Measurements from ENCODE around the gene SRGAP1.
"Not testable (repeated sequence)": the region's sequence is repeated elsewhere in the genome, so short reads cannot be mapped to it uniquely, and the experiment has no call there.

Gene SRGAP1

DNA sequence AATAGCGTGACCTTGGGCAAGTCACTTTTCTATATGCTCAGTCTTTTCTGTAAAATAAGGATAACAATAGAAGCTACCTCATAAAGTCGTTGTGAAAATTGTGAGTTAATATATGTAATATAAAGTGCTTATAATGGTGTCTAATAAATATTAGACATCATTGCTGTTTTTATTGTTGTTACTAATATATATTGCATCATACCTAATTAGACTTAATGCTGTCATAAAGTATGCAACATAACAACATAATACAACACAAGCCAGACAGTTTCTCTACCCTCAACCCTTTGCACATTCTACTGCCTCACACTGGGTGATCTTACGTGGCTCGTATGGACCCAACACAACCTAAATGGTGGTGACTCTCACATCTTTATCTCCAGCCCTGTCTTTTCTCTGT lies 240.7 kb downstream of the SRGAP1 start:
- DNase-seq (ENCODE audit: low read depth in 2 of 2), result no peak

DNA sequence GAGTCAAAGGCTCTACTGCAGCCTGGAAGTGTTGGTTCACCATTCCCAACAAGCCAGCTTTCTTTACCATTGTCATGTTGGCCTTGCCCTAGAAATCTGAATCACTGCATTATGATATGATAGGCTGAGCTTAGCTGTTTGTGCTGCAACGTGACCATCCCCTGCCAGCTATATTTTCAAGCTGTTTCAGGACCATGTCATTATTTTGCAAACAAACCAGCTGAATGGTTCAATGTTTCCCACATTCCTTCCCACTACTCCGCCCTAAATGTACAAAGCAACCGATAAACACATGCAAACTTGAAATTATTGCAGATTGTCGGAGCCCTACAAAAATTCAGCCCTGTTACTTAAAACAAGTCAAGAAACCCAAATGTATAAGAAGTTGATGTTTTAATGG lies 241.5 kb downstream of the SRGAP1 start:
- no peak for DNase-seq (ENCODE audit: low read depth in 2 of 2)

DNA sequence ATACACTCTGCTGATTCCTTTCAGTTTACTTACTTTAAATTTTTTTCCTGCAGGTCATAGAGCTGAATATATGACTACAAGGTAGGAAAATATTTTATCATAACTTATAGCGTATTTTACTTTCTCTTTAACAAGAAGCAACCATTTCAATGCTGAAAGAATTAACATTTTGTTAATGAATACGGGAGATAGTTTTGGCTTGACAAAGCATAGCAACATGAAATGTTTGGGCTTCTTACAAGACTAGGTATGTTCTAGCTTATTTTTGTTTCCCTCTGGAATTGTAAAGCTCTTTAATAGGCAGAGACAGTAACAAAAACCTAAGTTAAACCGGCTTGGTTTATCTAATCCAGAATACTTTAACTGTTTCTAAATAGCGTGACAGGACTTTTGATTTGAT lies 242.4 kb downstream of the SRGAP1 start:
- no peak for DNase-seq (ENCODE audit: low read depth in 2 of 2)

DNA sequence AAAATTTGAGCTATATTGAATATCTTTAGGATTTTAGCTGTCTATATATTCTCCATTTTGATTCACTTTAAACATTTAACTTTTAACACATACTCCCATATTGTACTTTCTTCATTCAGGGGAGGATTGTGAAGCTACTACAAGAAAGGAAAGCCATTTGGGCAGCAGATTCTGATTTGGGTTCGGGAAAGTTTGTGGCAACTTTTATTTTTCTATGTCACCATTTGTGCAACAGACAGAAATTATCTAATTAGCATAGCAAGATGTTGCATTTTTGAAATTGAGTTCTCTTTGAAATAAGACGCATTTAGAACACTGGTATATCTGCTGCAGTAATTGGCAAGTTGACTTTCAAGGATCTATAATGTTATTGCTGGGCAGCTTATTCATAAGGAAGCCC lies 243.3 kb downstream of the SRGAP1 start:
- no peak for DNase-seq (ENCODE audit: low read depth in 2 of 2)

DNA sequence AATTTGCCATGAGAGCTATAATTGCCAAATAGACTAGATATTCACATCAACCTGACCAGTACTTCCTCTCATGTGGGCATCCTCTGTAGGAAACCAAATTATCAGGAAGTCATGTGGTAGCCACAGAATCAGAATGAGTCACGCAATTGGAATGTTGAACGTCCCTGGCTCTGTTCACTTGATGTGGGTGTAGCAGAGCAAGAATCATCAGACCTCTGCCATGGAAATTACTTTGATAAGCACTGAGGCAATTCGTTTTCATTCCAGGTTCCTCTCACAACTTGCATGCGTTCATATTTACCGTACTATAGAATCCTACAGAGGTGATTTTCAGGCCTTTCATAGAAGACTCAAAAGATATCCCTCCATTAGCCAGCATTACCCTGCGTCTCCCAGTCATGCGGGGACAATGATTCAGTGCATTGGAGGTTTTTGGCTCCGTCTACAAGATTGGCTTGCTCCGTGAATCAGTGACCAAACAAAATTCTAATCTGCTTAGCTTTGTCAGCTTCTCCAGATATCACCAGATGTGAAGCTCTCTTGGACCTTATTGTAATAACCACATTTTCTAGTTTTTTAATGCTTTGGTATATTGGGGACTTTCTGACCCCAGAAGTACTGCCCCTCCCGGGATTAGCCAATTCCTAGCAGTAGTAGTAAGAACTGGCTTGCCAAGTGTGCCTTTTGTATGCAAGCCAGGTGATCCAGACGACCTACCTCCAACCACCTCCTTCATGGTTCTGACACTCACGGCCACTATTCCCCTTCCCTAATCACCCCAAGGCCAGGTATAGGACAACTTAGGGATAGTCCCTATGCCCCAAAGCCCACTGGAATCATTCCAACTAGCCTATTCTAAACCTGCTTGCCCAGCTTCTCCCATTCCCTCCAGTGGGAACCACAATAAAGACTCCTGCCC lies 244.2 kb downstream of the SRGAP1 start:
- no peak for DNase-seq (ENCODE audit: low read depth in 2 of 2)

DNA sequence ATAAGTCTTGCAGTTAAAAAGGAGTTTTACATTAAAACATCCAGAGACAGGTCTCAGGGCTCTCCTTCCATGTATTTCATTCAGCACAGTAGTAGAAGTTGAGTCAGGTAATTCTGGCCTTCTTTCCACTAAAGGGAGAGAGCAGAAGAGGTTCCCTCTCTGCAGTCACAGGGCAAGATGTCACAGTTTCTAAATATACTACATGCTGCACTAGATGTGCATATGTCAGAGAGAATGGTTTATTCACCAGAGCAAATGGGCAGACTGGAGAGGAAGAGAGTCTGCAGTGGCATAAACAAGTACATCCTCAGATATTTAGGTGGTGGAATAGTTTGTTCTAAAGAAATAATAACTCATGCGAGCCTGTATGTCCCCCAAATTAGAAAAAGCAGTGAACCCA lies 245.5 kb downstream of the SRGAP1 start:
- DNase-seq (ENCODE audit: low read depth in 2 of 2), result no peak

DNA sequence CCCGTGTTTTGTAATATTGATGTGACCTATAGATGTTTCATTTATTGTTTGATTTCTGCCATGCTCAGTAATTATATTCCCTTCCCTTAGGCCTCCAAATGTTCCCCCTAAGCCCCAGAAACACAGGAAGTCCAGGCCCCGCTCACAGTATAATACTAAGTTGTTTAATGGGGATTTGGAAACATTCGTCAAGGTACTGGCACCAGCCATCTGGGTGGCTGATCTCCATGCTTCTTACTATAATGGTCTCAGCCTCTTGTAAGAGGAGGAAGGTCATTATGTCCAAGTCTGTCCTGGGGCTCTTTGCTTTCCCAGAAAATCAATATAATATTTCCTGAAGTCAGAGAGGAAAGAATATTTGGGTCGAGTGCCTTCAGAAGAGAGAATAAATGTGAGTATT lies 246.7 kb downstream of the SRGAP1 start:
- no peak for DNase-seq (ENCODE audit: low read depth in 2 of 2)

DNA sequence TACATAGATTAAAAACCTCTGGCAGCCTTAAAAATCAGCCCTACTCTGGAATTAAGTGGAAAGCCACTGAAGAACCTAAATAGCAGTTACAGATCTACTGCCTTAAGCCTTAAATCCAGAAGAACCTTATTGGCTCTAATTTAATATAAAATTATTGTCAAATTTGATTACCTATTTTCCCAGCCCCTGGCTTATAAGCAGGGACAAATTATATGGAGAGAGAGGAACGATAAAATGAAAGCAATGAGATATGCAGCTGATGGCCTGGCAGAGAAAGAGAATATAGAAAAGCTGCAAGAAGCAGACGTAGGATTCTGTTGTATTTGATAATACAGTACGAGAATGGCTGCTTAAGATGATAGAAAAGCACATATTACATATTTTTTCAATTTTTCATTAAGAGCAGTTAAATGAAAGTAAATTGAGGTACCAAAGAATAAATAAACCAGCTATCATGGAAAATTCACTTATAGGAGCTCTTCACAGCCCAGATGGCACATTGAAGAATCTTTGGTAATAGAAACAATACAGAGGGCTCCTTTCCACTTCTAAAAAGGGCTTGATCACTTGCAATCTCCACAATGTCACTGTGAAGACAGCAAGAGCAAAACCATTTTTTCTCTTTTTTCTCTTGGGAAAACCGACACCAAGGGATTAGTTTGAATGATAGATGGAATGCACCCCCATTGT lies 248.2 kb downstream of the SRGAP1 start:
- no peak for DNase-seq (ENCODE audit: low read depth in 2 of 2)

DNA sequence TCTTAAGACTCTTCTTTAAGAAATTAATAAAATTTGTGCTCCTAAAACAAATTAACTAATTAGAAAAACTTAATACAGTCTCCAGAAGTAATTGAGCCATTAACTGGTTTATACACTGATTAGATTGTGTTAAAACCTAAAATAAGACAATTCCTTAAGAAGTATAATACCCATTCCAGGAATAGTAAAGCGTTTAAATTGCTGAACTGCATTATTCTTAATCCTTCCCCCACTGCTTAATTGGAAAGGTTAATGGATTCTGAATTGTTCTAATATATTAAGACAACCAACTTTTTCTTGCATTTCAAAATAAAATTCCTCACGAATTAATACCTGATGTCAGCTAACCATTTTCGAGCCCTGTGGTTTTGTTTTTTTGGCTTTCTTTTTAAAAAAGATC lies 249.2 kb downstream of the SRGAP1 start:
- DNase-seq (ENCODE audit: low read depth in 2 of 2), result no peak

DNA sequence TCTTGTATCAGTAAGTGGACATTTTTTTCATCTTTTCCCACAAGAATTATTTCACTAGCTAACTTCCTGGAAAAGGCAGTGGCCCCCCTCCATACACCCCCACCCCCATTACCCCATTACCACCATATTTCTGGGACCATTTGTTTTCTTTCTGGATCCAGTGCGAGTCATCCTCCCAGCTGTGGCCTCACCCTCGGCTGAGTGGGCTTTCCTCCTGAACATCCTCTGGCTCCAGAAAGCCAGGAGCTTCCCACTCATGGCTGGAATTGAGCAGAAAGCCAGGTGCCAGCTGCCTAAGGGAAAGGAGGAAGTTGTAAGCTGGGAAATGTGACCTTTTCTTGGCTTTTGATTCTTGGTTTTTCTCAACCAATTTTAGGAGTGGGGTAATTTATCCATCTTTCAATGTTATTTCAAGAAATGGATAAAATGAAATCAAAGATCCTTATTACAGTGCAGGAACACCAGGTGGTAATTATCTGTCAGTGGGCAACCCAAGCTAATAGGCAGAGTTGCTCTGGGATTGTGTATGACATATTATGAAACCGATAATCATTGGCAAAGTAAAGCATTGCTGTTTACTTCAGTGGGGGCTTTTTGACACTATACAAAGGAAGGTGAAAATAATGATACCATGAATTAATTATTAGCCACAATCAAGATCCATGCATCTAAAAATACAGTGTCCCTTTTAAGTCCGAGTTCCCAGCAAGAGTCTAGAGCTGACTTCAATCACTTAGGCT lies 253.0 kb downstream of the SRGAP1 start:
- no peak for DNase-seq (ENCODE audit: low read depth in 2 of 2)

DNA sequence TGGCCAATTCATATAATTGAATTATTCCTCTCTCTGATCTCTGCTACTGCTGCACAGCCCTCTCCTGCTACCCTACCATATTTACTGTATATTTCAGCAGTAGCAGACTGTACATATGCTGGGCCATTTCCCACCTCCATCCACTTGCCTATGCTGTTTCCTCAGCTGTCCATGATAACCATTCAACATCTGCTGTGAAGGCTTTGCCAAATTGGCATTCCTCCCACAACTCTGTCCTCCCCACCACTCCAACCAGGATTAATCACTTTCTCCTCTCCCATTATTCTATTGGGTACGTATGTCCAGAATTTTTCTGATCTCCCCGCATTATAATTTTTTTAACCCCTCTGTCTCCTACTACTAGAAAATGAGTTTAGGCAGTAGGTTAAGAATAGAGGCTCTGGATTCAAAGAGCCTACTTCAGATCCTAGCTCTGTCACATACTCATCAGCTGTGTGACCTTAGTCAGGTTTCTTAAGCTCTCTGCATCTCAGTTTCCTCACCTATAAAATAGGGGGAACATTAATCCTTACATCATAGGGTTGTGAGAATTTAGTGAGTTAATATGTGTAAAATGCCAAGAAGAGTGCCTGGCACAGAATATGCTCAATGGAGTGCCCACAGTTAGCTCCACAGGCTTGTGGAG lies 254.3 kb downstream of the SRGAP1 start:
- DNase-seq (ENCODE audit: low read depth in 2 of 2), result no peak

DNA sequence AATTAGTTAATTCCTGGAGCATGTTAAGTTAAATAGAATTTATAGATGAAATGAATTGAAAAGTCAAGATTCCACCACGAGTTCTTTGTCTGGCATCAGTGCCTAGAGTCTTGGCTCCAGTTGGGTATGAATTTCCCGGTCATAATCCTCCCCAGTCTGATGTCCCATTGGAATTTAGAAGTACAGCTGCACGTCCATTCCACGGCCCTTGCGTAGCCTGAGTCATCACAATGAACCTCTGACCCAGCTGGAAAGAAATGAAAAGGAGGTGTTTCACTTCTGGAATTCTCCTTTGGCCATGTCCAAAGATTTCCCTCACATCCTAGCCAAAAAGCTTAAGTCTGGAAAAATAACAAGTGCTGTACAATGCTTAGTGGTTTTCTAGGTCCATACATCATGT lies 254.9 kb downstream of the SRGAP1 start:
- no peak for DNase-seq (ENCODE audit: low read depth in 2 of 2)

DNA sequence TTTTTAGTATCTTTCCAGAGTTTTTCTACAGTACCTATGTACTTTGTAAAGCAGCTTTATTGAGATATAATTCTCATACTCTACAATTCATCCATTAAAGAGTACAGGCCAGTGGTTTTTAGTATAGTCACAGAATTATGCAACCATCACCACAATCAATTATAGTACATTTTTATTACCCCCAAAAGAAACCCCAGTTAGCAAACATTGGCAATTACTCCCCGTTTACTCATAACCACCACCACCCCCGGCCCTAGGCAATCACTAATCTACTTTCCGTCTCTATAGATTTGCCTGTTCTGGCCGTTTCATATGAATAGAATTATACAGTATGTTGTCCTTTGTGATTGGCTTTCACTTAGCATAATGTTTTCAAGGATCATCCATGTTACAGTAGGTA lies 257.8 kb downstream of the SRGAP1 start:
- no peak for DNase-seq (ENCODE audit: low read depth in 2 of 2)

DNA sequence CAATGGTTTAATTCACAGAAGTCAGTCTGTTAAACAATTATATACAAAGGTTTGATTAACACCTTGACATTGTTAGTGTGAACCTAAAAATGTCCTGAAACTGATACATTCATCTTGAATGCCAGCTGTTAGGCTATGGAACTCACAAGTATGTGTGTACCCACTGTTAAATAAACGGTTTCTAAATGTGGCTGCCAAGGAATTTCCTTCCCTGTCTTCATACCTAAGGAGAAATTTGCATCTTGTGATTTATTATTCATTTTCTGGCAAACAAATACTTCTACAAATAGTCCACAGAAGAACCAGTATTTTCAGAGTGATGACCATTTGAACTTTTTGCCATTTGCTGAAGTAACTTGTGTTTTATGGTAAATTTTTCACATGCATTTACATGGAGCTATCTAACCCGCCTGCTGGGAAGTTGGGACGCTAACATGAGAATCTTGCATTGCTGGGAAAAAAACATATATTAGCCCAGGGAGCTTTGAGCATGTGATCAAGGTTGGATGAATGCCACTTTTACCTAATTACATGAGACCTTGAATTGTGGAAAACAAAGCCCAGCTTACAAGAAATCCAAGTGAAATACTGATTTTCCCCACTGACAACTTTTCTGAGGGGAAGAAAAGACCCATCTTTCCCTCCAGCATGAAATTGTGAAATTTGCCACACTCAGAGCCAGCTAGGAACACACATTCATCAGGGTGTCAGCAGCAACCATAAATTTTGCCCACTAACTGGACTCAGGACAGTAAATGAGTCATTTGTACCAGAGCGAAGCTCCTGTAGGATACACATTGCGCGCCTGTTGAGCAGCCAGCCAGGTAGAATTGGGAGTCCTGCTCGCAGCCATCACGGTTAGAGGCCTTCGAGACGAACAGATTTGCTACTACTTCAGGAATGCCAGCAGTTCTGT lies 259.6 kb downstream of the SRGAP1 start:
- DNase-seq (ENCODE audit: low read depth in 2 of 2), result no peak

DNA sequence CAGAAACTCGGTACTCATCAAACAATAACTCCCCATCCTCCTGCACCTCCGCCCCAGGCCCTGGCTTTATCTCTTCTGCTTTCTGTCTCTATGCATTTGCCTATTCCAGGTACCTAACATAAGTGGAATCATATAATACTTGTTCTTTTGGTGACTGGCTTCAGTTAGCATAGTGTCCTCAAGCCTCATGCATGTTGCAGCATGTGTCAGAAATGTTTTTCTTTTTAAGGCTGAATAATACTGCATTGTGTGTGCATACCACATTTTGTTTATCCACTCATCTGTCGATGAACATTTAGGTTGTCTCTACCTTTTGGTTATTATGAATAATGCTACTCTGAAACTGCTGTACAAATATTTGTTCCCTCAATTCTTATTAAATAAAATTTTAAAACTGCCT lies 260.5 kb downstream of the SRGAP1 start:
- no peak for DNase-seq (ENCODE audit: low read depth in 2 of 2)

DNA sequence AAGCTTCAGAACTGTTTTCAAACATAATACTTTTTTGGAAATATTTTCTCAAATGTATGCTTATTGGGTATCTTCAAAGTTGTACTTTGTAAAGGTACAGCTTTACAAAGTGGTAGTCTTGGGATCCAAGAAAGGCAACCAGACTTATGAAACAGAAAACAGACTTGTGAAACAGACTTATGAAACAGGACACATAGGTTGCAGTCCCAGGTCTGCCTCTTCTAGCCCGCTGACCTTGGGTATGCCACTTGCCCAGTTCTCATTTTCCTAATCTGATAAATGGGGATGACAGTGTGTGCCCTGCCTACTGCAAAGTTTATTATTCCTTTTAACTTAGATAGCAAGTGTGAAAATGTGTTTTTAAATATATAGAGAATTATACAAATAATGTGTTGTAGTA lies 263.3 kb downstream of the SRGAP1 start:
- DNase-seq (ENCODE audit: low read depth in 2 of 2), result no peak

DNA sequence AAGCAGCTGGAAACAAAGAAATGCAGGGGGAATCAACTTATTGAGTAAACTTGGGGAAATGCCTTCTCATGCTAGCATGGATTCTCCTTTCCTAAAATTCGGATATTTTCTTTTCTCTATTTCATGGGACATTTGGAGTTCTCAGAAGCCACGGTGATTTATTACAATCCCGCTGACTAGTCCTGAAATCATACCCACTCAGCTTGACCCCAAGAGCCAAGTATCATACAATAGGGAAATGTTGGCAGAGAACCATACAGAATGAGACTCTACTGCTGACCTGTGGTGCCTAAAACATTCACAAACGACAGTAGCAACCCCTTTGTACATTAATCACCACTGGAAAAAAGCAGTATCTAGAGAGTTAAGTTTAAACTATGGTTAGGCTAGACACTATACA lies 265.2 kb downstream of the SRGAP1 start:
- DNase-seq (ENCODE audit: low read depth in 2 of 2), result no peak

DNA sequence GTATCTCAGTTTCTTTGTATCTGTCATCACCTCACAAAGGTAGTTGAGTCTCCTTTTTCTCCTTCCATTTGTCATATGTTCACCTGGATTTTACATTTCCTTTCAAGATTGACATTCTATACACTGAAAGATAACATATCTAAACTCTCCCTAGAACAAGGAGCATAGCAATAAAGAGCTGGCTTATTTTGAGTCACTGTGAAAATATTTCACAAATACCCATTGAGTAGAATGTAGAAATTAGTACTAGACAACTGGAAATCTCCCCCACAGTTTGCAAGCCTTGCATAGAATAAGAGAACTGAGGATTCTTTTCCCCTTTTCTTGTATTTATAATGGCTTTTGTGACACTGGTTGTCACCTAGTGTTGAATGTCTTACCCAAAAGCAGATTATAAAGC lies 266.4 kb downstream of the SRGAP1 start:
- DNase-seq (ENCODE audit: low read depth in 2 of 2), result no peak

DNA sequence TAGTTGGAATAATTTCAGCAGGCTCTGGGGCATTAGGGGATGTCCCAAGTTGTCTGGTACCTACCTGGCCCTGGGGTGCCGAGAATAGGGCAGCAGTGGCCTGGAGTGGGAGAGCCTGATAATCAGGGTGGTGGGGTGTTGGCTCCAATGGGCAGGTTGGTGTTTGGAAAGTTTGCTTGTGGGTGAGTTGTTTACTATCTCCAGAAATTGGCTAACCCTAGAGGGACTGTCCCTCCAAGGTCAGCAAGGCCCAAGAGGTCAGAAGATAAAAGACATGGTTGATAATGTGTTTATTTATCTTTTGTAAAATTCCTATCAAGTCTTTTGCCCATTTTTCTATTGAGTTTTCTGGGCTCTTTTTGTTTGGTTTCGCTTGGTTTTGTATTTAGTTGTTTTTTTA lies 272.5 kb downstream of the SRGAP1 start:
- no peak for DNase-seq (ENCODE audit: low read depth in 2 of 2)

DNA sequence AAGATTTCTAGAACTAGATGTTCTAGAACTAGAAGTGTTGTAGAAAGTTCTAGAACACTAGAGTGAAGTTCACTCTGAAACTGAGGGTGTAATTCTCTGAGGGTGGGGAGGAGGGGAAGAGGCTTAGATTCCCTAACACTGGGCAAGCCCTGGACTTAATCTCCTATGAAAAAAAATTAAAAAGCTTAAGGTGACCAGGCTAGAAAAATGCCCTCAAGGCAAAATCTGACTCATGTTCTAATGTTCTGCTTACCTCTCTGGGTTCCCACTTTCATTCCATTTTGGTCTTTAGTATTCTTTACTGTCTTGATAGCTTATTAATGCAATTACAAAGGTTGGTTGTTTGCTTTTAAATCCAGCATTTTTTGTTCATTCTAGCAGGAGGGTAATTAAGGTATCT lies 276.1 kb downstream of the SRGAP1 start:
- no peak for DNase-seq (ENCODE audit: low read depth in 2 of 2)

DNA sequence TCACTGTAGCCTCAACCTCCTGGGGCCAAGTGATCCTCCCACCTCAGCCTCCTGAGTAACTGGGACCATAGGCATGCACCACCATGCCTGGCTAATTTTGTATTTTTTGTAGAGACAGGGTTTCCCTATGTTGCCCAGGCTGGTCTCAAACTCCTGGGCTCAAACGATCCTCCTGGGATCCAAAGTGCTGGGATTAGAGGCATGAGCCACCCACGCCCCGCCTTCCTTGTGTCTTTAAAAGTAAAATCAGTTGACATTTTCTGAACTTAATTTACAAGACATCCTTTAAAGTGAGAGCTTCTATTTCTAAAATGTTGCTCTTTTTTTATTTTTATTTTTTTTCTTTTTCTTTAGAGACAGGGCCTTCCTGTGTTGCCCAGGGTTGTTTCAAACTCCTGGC lies 276.6 kb downstream of the SRGAP1 start:
- DNase-seq (ENCODE audit: low read depth in 2 of 2), result not testable (repeated sequence)

Measured in stimulated activated CD8-positive, alpha-beta memory T cell treated with anti-CD3 and anti-CD28 coated beads, Interleukin-2, amount 100 ng/mL, for 48 hours (primary cell).